Heart left ventricle (tissue), 13 donors: Measurements from ENCODE around the gene BBC3.

Experiments used
- CTCF ChIP-seq, 12 donors: fragments of 200-600 bp; sonication (generic) in 4 of 12; IDR thresholded peaks; one replicate each; pipeline versions ENCODE4 v1.5.0 to v1.8.0; 2018 to 2022; ENCODE audit warnings: antibody characterized with exemption in 12 of 12, mild to moderate bottlenecking in 5 of 12
- POLR2A ChIP-seq, 2 donors: fragments of 450-650 bp; IDR thresholded peaks; one replicate each; pipeline ENCODE4 v1.6.1; 2017; ENCODE audit warnings: antibody characterized with exemption in 2 of 2, mild to moderate bottlenecking in 2 of 2, moderate library complexity in 2 of 2
- donor health status: ischemic (EF 13 %, LVEDD 7.1; RV severe dilation, severe dysfunction).
- donor health status: DM: no; HTN: yes; CAD: no.
- donor health status: DM: no; HTN: no; CAD: no.
- donor health status: ischemic (EF 25% LVEDD 6.9; RV normal size, moderate dysfunction).
- donor health status: ischemic (EF 25% LVEDD 5.7; RV mildly dilated, moderate dysfunction).
- donor health status: ischemic (EF 35%, LVEDD 5.7; RV mildly dilated, moderate dysfunction).
- donor health status: nonischemic (EF 11% LVEDD 7.7; RV severe dilation, severe dysfunction).
- donor health status: DM: yes; HTN: yes; CAD: no.
- donor health status: PGD.
- donor health status: ischemic (EF 29% LVEDD 5.4; RV normal size, mild dysfunction).
- donor health status: nonischemic (EF 23%, LVEDD 6.1; RV moderate dilation, normal function).

GRCh38 chr19:47226426-47227351 is 4.3 kb downstream of the BBC3 start:
- TF ChIP-seq CTCF (IDR thresholded peaks at IDR 0.05) (peak in 3 of 12 donors; percentile 28 to 32 (median 29)), POLR2A (IDR thresholded peaks at IDR 0.05) (peak in 1 of 2 donors; percentile 73)
